ENCODE data around the gene C17orf100. TPM values are rescaled to one million over a fixed set of nuclear protein-coding genes. Genes with fewer than 3 reads are reported as not detected.
"Not testable (repeated sequence)": the region's sequence is repeated elsewhere in the genome, so short reads cannot be mapped to it uniquely, and the experiment has no call there.

Gene C17orf100
- total and polyA plus RNA-seq, 10 donors, result 1.1 to 4.7 (median 2.5) TPM

DNA sequence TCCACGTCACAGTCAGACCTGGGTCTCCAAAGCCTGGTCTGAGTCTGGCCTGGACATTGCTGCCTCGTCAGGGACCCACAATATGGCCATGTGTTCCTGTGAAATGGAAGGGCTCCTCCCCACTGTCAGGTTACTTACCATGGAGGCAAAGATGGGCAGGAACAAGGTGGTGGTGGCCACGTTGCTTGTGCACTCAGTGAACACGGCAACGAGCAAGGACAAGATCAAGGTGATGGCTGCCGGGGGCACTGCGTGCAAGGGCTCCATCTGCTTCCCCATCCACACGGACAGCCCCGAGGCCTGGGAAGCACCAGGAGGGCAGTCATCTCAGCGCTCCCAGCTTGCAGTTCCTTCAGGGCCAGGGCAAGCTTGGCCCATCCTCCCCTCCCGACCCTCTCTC lies 39.1 kb downstream of the C17orf100 start:
- 82 to 89% (median 84%) methylated on average over 11 of the region's 11 CpGs for WGBS, 5 donors
- Histone ChIP-seq H3K27ac (no peak overlapping the region), H3K4me3 (no peak overlapping the region), H3K9me3 (no peaks in the 10 kb centered on the region), H3K36me3 (no peaks in the 10 kb centered on the region), H3K4me1 (no peaks in the 10 kb centered on the region), H3K27me3 (replicated peaks in 1 of 7) (peaks cover 0 to 56% (median 0%) of the 10 kb centered on the region in 7 donors)
- intact Hi-C loops (cut with DNase I; ENCODE audit: low total_unique reads), result no loop called here
- no peak for TF ChIP-seq POLR2AphosphoS5 (IDR thresholded peaks at IDR 0.05)
- TF ChIP-seq, protein P1, sequence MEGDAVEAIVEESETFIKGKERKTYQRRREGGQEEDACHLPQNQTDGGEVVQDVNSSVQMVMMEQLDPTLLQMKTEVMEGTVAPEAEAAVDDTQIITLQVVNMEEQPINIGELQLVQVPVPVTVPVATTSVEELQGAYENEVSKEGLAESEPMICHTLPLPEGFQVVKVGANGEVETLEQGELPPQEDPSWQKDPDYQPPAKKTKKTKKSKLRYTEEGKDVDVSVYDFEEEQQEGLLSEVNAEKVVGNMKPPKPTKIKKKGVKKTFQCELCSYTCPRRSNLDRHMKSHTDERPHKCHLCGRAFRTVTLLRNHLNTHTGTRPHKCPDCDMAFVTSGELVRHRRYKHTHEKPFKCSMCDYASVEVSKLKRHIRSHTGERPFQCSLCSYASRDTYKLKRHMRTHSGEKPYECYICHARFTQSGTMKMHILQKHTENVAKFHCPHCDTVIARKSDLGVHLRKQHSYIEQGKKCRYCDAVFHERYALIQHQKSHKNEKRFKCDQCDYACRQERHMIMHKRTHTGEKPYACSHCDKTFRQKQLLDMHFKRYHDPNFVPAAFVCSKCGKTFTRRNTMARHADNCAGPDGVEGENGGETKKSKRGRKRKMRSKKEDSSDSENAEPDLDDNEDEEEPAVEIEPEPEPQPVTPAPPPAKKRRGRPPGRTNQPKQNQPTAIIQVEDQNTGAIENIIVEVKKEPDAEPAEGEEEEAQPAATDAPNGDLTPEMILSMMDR (IDR thresholded peaks at IDR 0.05 in 8 of 11, conservative IDR thresholded peaks at IDR 0.05 in 3 of 11), result no peak
- TF ChIP-seq POLR2A (IDR thresholded peaks at IDR 0.05), result no peak
- no peak for DNase-seq

DNA sequence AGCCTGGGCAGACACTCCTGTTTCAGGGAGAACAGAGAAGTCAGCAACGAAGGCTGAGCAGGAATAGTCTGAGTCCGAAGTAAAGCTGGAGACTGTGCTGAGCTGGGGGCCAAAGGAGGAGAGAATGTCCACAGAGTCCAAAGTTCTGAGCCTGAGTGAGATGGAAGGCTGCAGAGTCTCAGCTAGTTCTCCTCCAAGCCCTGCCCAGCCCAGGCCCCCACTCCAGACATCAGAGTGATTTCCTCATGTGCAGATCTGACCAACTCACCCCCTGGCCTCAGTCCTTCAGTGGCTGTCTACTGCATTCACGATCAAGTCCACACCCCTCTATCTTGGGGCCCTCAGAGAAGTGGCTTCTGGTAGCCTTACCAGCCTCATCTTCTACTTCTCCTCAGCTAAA lies 40.0 kb downstream of the C17orf100 start:
- Histone ChIP-seq H3K4me1 (no peaks in the 10 kb centered on the region), H3K27me3 (replicated peaks in 1 of 7) (peaks cover 0 to 56% (median 0%) of the 10 kb centered on the region in 7 donors), H3K9me3 (no peaks in the 10 kb centered on the region), H3K4me3 (no peak overlapping the region), H3K27ac (no peak overlapping the region), H3K36me3 (no peaks in the 10 kb centered on the region)
- intact Hi-C loops (cut with DNase I; ENCODE audit: low total_unique reads), result no loop called here
- TF ChIP-seq POLR2AphosphoS5 (IDR thresholded peaks at IDR 0.05) (no peak), POLR2A (IDR thresholded peaks at IDR 0.05) (no peak)
- TF ChIP-seq, protein P1 (IDR thresholded peaks at IDR 0.05 in 8 of 11, conservative IDR thresholded peaks at IDR 0.05 in 3 of 11), result no peak
- 80 to 86% (median 83%) methylated on average over 3 of the region's 3 CpGs for WGBS, 5 donors
- no peak for DNase-seq

DNA sequence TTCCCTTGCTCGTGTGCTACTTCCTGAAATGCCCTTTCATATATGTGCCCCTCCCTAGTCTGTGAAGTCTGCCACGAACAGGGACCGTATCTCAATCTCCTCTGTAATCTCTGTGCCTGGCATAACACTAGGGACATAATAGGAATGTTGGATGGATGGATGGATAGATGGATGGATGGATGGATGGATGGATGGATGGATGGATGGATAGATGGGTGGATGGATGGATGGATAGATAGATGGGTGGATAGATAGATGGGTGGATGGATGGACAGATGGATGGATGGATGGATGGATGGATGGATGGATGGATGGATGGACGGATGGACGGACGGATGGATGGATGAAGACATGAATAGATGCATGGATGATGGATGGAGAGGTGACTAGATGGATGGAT lies 40.4 kb downstream of the C17orf100 start:
- intact Hi-C loops (cut with DNase I; ENCODE audit: low total_unique reads), result not testable (repeated sequence)

DNA sequence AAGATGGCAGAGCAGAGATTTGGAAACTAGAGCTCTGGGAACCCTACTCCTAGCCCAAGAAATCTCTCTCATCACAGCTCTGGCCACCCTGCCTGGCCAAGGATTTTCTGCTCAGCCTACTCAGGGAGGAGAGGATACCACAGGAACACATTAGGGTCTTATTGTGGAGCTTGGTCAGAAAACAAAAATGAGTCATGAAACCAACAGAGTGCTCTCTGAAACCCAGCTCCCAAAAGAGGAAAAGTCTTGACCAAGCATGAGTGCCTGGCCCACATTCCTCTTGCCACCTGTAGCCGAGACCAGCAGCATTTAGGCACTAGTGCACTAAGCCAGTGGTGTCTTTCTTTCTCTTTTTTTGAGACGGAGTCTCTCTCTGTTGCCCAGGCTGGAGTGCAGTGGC lies 43.5 kb downstream of the C17orf100 start:
- Histone ChIP-seq H3K27me3 (replicated peaks in 1 of 7) (peaks cover 0 to 44% (median 0%) of the 10 kb centered on the region in 7 donors), H3K9me3 (no peaks in the 10 kb centered on the region), H3K4me1 (no peaks in the 10 kb centered on the region), H3K27ac (no peak overlapping the region), H3K4me3 (no peak overlapping the region), H3K36me3 (no peaks in the 10 kb centered on the region)
- WGBS, 5 donors, result 83 to 97% (median 87%) methylated on average over 2 of the region's 2 CpGs
- TF ChIP-seq, protein P1 (IDR thresholded peaks at IDR 0.05 in 8 of 11, conservative IDR thresholded peaks at IDR 0.05 in 3 of 11), result no peak
- TF ChIP-seq POLR2A (IDR thresholded peaks at IDR 0.05) (no peak), POLR2AphosphoS5 (IDR thresholded peaks at IDR 0.05) (no peak)
- DNase-seq, result no peak
- intact Hi-C loops (cut with DNase I; ENCODE audit: low total_unique reads), result no loop called here

More for the DNA sequence above, 40.4 kb downstream of the C17orf100 start:
- H3K36me3 ChIP-seq, H3K4me1 ChIP-seq, DNase-seq, H3K9me3 ChIP-seq, H3K4me3 ChIP-seq, H3K27ac ChIP-seq: not testable (repeated sequence)
- 60 to 67% (median 64%) methylated on average over 6 of the region's 6 CpGs for WGBS, 5 donors
- peaks cover 0 to 56% (median 0%) of the 10 kb centered on the region in 7 donors for H3K27me3 ChIP-seq (replicated peaks in 1 of 7)

DNA sequence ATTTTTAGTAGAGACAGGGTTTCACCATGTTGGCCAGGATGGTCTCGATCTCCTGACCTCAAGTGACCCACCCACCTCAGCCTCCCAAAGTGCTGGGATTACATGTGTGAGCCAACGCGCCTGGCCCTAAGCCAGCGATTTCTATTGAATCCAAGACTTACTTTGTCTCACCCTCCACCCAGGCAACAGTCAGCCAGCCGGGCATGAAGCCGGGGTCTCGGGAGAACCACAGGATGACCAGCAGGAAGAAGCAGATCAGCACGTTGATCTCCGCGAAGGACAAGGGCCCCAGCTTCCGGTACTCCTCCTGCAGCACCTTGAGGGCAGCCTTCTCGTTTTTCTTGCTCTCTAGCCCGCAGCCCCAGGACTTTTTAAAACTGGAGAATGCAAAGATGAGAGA lies 44.0 kb downstream of the C17orf100 start:
- Histone ChIP-seq H3K27me3 (replicated peaks in 1 of 7) (peaks cover 0 to 40% (median 0%) of the 10 kb centered on the region in 7 donors), H3K27ac (no peak overlapping the region), H3K9me3 (no peaks in the 10 kb centered on the region), H3K4me1 (no peaks in the 10 kb centered on the region), H3K36me3 (no peaks in the 10 kb centered on the region), H3K4me3 (no peak overlapping the region)
- no peak for DNase-seq
- intact Hi-C loops (cut with DNase I; ENCODE audit: low total_unique reads), result no loop called here
- TF ChIP-seq, protein P1 (IDR thresholded peaks at IDR 0.05 in 8 of 11, conservative IDR thresholded peaks at IDR 0.05 in 3 of 11), result no peak
- TF ChIP-seq POLR2AphosphoS5 (IDR thresholded peaks at IDR 0.05) (no peak), POLR2A (IDR thresholded peaks at IDR 0.05) (no peak)
- 72 to 87% (median 79%) methylated on average over 13 of the region's 13 CpGs for WGBS, 5 donors

Measured in spleen (tissue), 11 donors.